ENCODE measurements around the gene SPATA9. TPM values are rescaled to one million over a fixed set of nuclear protein-coding genes. Genes with fewer than 3 reads are reported as not detected.

Gene SPATA9
- total RNA-seq, 2 experiments from 2014 or later: not detected

DNA sequence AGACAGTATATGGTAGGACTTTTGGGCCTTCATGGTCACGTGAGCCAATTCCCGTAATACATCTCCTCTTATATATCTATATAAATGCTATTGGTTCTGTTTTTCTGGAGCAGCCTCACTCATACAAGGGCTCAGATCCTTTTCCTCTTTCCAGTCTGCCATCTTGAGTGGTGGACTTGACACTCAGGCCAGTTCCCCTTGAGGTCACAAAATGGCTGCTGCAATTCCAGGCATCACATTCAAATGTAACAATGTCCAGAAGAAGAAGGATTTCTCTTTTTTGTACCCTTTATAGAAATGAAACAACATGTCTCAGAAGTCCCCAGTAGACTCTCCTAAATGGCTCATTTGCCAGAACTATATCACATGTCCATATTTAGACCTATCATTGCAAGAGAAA lies 58.4 kb downstream of the SPATA9 start:
- no peak overlapping the region for H3K27ac Mint-ChIP-seq
- H3K4me1 Mint-ChIP-seq: peaks cover 25% of the 10 kb centered on the region
- ChIA-PET CTCF (interaction anchor here (1.6 to 4.0 kb wide), 3 partner anchors 7 to 157 kb away, joined by 5 to 26 read pairs (median 9); no protein-coding TSS in a partner anchor), POLR2A (no interaction called here)
- DNase-seq (no peak), ATAC-seq (no peak)
- no peaks in the 10 kb centered on the region for H3K9me3 Mint-ChIP-seq (ENCODE audit: low read depth)
- H3K4me3 Mint-ChIP-seq: no peak overlapping the region
- H3K36me3 Mint-ChIP-seq (ENCODE audit: low read depth): no peaks in the 10 kb centered on the region
- H3K27me3 Mint-ChIP-seq: no peaks in the 10 kb centered on the region
- intact Hi-C loops (cut with DNase I, micrococcal nuclease): loop anchor here in 1 of 2 experiments (10.0 kb wide), 1 partner anchor 1180 kb away; the partner anchor contains the start of gene ERAP1

DNA sequence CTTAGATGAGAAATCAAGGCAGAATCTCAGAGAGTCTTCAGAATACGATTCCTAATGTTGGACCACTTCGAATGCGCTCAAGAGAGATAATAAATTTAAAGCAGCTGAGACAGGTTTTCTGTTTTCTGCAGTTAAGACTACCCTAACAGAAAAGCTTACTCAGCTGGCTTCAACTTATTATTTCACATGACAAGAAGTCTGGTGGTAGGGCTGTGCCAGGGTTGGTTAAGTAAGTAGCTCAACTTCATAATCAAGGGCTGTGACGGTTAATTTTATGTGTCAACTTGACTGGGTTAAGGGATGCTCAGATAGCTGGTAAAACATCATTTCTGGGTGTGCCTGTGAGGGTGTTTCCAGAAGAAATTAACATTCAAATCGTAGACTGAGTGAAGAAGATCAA lies 59.1 kb downstream of the SPATA9 start:
- ChIA-PET POLR2A (interaction anchor here (0.6 to 1.7 kb wide), 2 partner anchors 8 to 571 kb away, joined by 3 to 13 read pairs; no protein-coding TSS in a partner anchor), CTCF (interaction anchor here (1.0 to 4.0 kb wide), 7 partner anchors 8 to 158 kb away, joined by 3 to 26 read pairs (median 4); partner anchors contain the start of genes ARSK and SKIC3)
- intact Hi-C loops (cut with DNase I, micrococcal nuclease): loop anchor here in 1 of 2 experiments (10.0 kb wide), 1 partner anchor 1181 kb away; the partner anchor contains the start of gene ERAP1
- no peak for ATAC-seq
- no peak for DNase-seq
- H3K27ac Mint-ChIP-seq: no peak overlapping the region
- H3K9me3 Mint-ChIP-seq (ENCODE audit: low read depth): no peaks in the 10 kb centered on the region
- H3K4me3 Mint-ChIP-seq: no peak overlapping the region
- no peaks in the 10 kb centered on the region for H3K27me3 Mint-ChIP-seq
- H3K36me3 Mint-ChIP-seq (ENCODE audit: low read depth): peaks cover under 1% of the 10 kb centered on the region
- H3K4me1 Mint-ChIP-seq: peaks cover 32% of the 10 kb centered on the region

DNA sequence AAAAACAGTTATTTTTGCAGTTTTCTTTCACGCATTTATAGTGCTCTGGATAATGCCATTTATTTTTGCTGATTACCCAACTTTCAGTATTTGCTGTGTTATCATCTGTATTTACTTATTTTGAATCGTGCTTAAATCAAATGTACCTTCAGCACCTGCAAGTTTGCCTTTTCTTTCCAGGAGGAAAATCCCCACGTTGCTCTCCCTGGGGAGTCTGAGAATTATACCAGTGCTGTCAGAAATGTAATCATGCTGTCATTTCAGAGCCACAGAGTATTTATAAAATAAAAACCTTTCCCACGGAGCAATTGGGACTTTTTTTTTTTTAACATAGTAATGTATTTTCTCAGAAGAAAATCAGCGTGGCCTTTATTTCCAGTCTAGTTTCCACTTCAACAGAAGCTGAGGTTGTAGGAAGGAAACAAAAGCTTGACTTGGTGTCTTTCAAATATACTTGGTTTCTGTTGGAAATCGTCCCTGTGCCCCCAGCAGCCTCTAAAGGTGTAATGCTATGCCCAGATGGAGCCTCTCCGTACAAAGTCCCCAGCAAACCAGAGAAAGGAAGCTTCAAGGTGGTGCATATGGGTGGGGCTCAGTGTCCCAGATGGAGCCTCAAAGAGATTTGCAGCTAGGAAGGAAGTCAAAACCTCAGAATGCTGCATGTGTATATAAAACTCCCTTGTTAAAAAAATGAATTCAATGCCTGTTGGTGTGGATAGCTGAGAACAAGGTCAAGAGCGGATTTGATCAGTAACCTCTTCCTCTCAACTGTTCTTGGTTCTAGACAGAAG lies 60.8 kb downstream of the SPATA9 start:
- Mint-ChIP-seq H3K4me3 (peak overlapping the region; percentile 68), H3K4me1 (peaks cover 41% of the 10 kb centered on the region), H3K36me3 (ENCODE audit: low read depth) (peaks cover 2% of the 10 kb centered on the region), H3K27ac (peak overlapping the region; percentile 86), H3K9me3 (ENCODE audit: low read depth) (no peaks in the 10 kb centered on the region), H3K27me3 (no peaks in the 10 kb centered on the region)
- ATAC-seq (no peak), DNase-seq (no peak)
- ChIA-PET CTCF (interaction anchor here (0.8 to 4.0 kb wide), 8 partner anchors 9 to 160 kb away, joined by 3 to 26 read pairs (median 4); partner anchors contain the start of gene RFESD), POLR2A (interaction anchor here (0.5 to 1.7 kb wide), 2 partner anchors 10 to 1511 kb away, joined by 3 to 13 read pairs; a partner anchor contains a TSS)
- intact Hi-C loops (cut with DNase I, micrococcal nuclease): loop anchor here (1.0 to 10.0 kb wide), 5 partner anchors 9 to 1183 kb away; partner anchors contain the start of genes ARSK (in 1 of the 2) and ERAP1 (in 1 of the 2)

DNA sequence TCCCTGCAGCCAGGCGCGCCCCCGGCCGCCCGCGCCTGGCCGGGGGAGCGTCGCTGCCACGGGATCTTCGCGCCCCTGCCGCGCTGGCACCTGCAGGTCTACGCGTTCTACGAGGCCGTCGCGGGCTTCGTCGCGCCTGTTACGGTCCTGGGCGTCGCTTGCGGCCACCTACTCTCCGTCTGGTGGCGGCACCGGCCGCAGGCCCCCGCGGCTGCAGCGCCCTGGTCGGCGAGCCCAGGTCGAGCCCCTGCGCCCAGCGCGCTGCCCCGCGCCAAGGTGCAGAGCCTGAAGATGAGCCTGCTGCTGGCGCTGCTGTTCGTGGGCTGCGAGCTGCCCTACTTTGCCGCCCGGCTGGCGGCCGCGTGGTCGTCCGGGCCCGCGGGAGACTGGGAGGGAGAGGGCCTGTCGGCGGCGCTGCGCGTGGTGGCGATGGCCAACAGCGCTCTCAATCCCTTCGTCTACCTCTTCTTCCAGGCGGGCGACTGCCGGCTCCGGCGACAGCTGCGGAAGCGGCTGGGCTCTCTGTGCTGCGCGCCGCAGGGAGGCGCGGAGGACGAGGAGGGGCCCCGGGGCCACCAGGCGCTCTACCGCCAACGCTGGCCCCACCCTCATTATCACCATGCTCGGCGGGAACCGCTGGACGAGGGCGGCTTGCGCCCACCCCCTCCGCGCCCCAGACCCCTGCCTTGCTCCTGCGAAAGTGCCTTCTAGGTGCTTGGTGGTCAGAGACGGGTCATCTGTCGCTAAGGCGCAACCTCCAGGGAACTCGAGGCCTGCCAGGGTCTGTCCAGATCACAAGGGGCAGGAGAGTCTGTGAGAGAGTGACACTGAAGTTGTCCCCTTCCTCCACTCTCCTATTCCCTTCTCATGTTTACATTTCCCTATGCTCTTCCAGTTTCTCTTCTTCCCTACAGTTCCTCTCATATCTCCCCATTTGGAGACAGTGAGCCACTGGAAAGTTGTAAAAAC lies 61.6 kb downstream of the SPATA9 start:
- peak; percentile 69 for DNase-seq
- Mint-ChIP-seq H3K27ac (peak overlapping the region; percentile 86), H3K4me3 (peak overlapping the region; percentile 68), H3K9me3 (ENCODE audit: low read depth) (no peaks in the 10 kb centered on the region), H3K27me3 (no peaks in the 10 kb centered on the region), H3K36me3 (ENCODE audit: low read depth) (peaks cover 2% of the 10 kb centered on the region), H3K4me1 (peaks cover 45% of the 10 kb centered on the region)
- intact Hi-C loops (cut with DNase I, micrococcal nuclease): loop anchor here (1.0 to 10.0 kb wide), 6 partner anchors 10 to 1184 kb away; partner anchors contain the start of genes ARSK (in 1 of the 2), ERAP1 (in 1 of the 2), RFESD (in 1 of the 2) and SKIC3 (in 1 of the 2)
- ATAC-seq: peak; percentile 68
- ChIA-PET POLR2A (no interaction called here), CTCF (interaction anchor here (0.6 to 4.0 kb wide), 4 partner anchors 8 to 26 kb away, joined by 3 to 26 read pairs (median 5); partner anchors contain the start of gene RFESD)

DNA sequence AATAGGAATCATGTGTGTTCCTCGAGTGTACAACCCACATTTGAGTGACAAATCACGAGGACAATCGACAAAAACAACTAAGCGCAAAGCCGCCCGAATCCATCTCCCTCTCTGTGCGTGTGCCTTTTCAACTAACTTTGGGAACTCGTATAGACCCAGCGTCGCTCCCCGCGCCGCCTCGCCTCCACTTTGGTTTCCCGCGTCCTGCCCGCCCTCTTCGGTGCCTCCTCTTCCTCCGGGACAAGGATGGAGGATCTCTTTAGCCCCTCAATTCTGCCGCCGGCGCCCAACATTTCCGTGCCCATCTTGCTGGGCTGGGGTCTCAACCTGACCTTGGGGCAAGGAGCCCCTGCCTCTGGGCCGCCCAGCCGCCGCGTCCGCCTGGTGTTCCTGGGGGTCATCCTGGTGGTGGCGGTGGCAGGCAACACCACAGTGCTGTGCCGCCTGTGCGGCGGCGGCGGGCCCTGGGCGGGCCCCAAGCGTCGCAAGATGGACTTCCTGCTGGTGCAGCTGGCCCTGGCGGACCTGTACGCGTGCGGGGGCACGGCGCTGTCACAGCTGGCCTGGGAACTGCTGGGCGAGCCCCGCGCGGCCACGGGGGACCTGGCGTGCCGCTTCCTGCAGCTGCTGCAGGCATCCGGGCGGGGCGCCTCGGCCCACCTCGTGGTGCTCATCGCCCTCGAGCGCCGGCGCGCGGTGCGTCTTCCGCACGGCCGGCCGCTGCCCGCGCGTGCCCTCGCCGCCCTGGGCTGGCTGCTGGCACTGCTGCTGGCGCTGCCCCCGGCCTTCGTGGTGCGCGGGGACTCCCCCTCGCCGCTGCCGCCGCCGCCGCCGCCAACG lies 62.5 kb downstream of the SPATA9 start, which contains the start of gene GPR150:
GPR150 (plus strand) TSS at position 58 of the 840 bp plus-strand sequence; CDS start at position 247, 189 bp downstream.
- POLR2A ChIA-PET: no interaction called here
- peak; percentile 65 for ATAC-seq
- CTCF ChIA-PET: interaction anchor here (0.6 to 4.0 kb wide), 3 partner anchors 9 to 11 kb away, joined by 3 to 26 read pairs (median 3); no protein-coding TSS in a partner anchor
- peaks cover 2% of the 10 kb centered on the region for H3K36me3 Mint-ChIP-seq (ENCODE audit: low read depth)
- no peaks in the 10 kb centered on the region for H3K9me3 Mint-ChIP-seq (ENCODE audit: low read depth)
- peak; percentile 81 for DNase-seq
- peaks cover 47% of the 10 kb centered on the region for H3K4me1 Mint-ChIP-seq
- H3K27ac Mint-ChIP-seq: peak within 1 kb of the TSS; percentile 73
- H3K4me3 Mint-ChIP-seq: peak within 1 kb of the TSS; percentile 75
- intact Hi-C loops (cut with DNase I, micrococcal nuclease): loop anchor here in 1 of 2 experiments (1.0 to 10.0 kb wide), 4 partner anchors 26 to 1185 kb away; partner anchors contain the start of genes ERAP1, RFESD and SKIC3
- no peaks in the 10 kb centered on the region for H3K27me3 Mint-ChIP-seq

DNA sequence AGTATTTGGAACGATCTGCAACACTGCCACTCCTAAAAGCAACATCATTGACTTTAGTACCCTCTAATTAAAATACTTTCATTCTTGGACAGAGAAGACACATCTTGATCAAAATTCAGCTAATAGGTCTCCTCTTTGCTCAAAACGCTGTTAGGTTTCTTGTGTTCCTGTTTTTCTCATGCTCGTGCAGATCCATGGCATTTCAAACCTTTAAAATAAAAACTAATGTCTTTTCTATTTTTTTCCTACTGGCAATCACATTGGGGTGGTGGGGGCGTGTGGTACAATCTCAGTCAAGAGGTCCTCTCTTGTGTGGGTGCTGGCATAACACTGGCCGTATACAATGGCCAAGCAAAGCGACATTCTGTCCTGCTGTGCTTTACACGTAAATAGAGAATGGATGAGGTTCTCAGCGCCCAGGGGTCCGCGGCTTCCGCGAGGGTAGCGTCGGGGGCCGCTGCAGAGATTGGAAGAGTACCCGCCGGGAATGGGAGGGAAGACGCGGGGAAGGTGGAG lies 63.2 kb downstream of the SPATA9 start:
- Mint-ChIP-seq H3K4me3 (peak overlapping the region; percentile 75), H3K36me3 (ENCODE audit: low read depth) (peaks cover 3% of the 10 kb centered on the region), H3K9me3 (ENCODE audit: low read depth) (no peaks in the 10 kb centered on the region), H3K27me3 (no peaks in the 10 kb centered on the region), H3K27ac (peak overlapping the region; percentile 73), H3K4me1 (peaks cover 53% of the 10 kb centered on the region)
- ChIA-PET CTCF (no interaction called here), POLR2A (no interaction called here)
- intact Hi-C loops (cut with DNase I, micrococcal nuclease): loop anchor here in 1 of 2 experiments (1.0 to 10.0 kb wide), 4 partner anchors 27 to 1185 kb away; partner anchors contain the start of genes ERAP1, RFESD and SKIC3
- ATAC-seq: no peak
- DNase-seq: no peak

DNA sequence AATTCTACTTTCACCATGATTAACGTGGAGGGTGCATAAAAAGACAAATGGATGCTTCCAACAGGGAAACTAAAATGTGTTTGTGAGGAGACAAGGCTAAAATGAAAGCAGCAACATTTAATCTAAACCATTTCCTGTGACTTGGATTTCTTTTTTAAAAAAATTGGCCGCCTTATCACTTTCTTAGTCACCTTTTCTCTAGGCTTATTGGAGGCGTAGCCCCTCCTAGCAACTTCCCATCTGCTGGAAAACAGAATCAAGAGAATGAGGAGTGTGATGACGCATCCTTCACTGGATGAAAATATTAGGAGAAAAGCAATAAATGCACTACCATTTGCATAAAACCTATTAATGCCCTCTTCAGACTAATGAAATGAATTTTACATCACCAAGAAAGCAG lies 63.7 kb downstream of the SPATA9 start:
- H3K4me3 Mint-ChIP-seq: peak overlapping the region; percentile 75
- intact Hi-C loops (cut with DNase I, micrococcal nuclease): no loop called here
- ATAC-seq (no peak), DNase-seq (no peak)
- no peaks in the 10 kb centered on the region for H3K27me3 Mint-ChIP-seq
- peaks cover 54% of the 10 kb centered on the region for H3K4me1 Mint-ChIP-seq
- no peaks in the 10 kb centered on the region for H3K9me3 Mint-ChIP-seq (ENCODE audit: low read depth)
- peaks cover 4% of the 10 kb centered on the region for H3K36me3 Mint-ChIP-seq (ENCODE audit: low read depth)
- H3K27ac Mint-ChIP-seq: peak overlapping the region; percentile 73
- POLR2A ChIA-PET: no interaction called here
- CTCF ChIA-PET: no interaction called here

DNA sequence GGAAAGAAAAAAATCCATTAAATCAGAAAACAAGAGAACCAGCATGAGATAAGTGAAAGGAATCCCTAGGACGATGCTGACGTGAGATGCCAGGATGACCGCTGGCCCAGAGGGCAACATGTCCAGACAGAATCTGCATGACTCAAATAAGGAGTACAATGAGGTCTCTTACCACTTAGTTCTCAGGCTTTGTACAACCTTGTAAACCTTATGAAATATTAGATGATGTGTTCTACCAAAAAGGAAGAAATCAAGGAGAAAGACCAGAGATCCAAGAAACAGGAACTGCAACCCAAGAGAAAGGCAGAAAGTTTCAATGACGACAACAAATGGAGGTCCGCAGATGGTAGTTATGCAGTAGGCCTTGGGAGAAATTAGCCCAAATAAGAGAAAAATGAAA lies 65.7 kb downstream of the SPATA9 start:
- CTCF ChIA-PET: interaction anchor here (0.6 kb wide), 1 partner anchor 28 kb away, joined by 3 read pairs; no protein-coding TSS in a partner anchor
- H3K36me3 Mint-ChIP-seq (ENCODE audit: low read depth): peaks cover 19% of the 10 kb centered on the region
- POLR2A ChIA-PET: no interaction called here
- H3K4me1 Mint-ChIP-seq: peaks cover 45% of the 10 kb centered on the region
- peaks cover 7% of the 10 kb centered on the region for H3K9me3 Mint-ChIP-seq (ENCODE audit: low read depth)
- no peaks in the 10 kb centered on the region for H3K27me3 Mint-ChIP-seq
- ATAC-seq (no peak), DNase-seq (no peak)
- H3K4me3 Mint-ChIP-seq: no peak overlapping the region
- H3K27ac Mint-ChIP-seq: no peak overlapping the region
- intact Hi-C loops (cut with DNase I, micrococcal nuclease): no loop called here

DNA sequence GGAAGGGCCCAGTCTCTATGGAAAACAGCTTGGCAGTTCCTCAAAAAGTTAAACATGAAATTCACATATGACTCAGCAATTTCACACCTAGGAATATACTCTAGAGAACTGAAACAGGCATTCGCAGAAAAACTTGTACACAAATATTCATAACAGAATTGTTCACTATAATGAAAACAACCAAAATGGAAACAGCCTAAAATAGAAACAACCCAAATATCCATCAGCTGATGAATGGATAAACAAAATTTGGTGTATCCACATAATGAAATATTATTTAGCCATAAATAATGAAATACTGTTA lies 67.7 kb downstream of the SPATA9 start:
- H3K27me3 Mint-ChIP-seq: no peaks in the 10 kb centered on the region
- H3K9me3 Mint-ChIP-seq (ENCODE audit: low read depth): peaks cover 7% of the 10 kb centered on the region
- intact Hi-C loops (cut with DNase I, micrococcal nuclease): loop anchor here (1.0 kb wide), 1 partner anchor 24 kb away; no protein-coding TSS in a partner anchor
- ATAC-seq (peak; percentile 31), DNase-seq (no peak)
- ChIA-PET POLR2A (no interaction called here), CTCF (no interaction called here)
- H3K4me3 Mint-ChIP-seq: no peak overlapping the region
- H3K36me3 Mint-ChIP-seq (ENCODE audit: low read depth): peaks cover 19% of the 10 kb centered on the region
- H3K27ac Mint-ChIP-seq: no peak overlapping the region
- peaks cover 38% of the 10 kb centered on the region for H3K4me1 Mint-ChIP-seq

DNA sequence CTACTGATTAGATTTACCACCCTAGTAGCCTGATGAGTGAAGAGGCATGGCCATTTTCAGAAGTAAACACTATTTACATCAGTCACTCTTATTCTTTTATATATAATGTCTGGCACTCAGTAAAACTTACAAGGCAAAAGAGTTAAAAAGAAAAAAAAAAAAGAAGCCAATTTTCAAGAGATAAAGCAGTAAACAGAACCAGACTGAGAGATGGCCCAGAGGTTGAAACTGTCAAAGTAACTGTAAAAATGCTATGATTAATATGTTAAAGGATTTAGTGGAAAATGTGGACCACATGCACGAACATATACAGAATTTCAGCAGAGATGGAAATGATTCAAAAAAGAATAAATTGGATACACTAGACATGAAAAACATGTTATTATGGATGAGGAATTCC lies 69.3 kb downstream of the SPATA9 start:
- peaks cover 17% of the 10 kb centered on the region for H3K36me3 Mint-ChIP-seq (ENCODE audit: low read depth)
- ATAC-seq: no peak
- intact Hi-C loops (cut with DNase I, micrococcal nuclease): no loop called here
- POLR2A ChIA-PET: no interaction called here
- no peak overlapping the region for H3K27ac Mint-ChIP-seq
- no peaks in the 10 kb centered on the region for H3K27me3 Mint-ChIP-seq
- peaks cover 22% of the 10 kb centered on the region for H3K4me1 Mint-ChIP-seq
- CTCF ChIA-PET: interaction anchor here (0.9 to 1.1 kb wide), 2 partner anchors 10 to 37 kb away, joined by 3 read pairs; no protein-coding TSS in a partner anchor
- H3K4me3 Mint-ChIP-seq: no peak overlapping the region
- DNase-seq: no peak
- peaks cover 7% of the 10 kb centered on the region for H3K9me3 Mint-ChIP-seq (ENCODE audit: low read depth)

Measured in activated CD4-positive, alpha-beta T cell treated with anti-CD3 and anti-CD28 coated beads for 36 hours (primary cell).